Measurements from ENCODE around the gene GPR152.
A peak's percentile ranks its signal among the peaks of the same experiment; 100 is the strongest.

Gene GPR152

GRCh38 chr11:67452141-67452952 is at the start of gene GPR152:
TSS of gene GPR152 (minus strand) at chr11:67452729. CDS start at chr11:67452724, 5 bp downstream.
- no peaks in the 10 kb centered on the region for H3K9me3 ChIP-seq (ENCODE audit: control insufficient read depth, low read length)
- no peak within 1 kb of the TSS for H3K4me3 ChIP-seq (ENCODE audit: low read length)
- no peak within 1 kb of the TSS for H3K9ac ChIP-seq (ENCODE audit: low read length)
- peaks cover 21% of the 10 kb centered on the region for H3K27me3 ChIP-seq (replicated peaks; ENCODE audit: control insufficient read depth, insufficient read depth, low read length)
- no peaks in the 10 kb centered on the region for H3K36me3 ChIP-seq (ENCODE audit: control insufficient read depth, insufficient read depth, low read length, severe bottlenecking)
- DNase-seq (ENCODE audit: low read depth): no peak
- H3K4me1 ChIP-seq (ENCODE audit: control insufficient read depth, insufficient read depth, low read length): no peaks in the 10 kb centered on the region

GRCh38 chr11:67501854-67502253 is 49.3 kb upstream of the GPR152 start:
- Histone ChIP-seq H3K4me1 (ENCODE audit: control insufficient read depth, insufficient read depth, low read length) (peaks cover 18% of the 10 kb centered on the region), H3K9me3 (ENCODE audit: control insufficient read depth, low read length) (no peaks in the 10 kb centered on the region)

GRCh38 chr11:67500831-67501715 is 48.5 kb upstream of the GPR152 start:
- Histone ChIP-seq H3K36me3 (ENCODE audit: control insufficient read depth, insufficient read depth, low read length, severe bottlenecking) (no peaks in the 10 kb centered on the region), H3K4me1 (ENCODE audit: control insufficient read depth, insufficient read depth, low read length) (peaks cover 14% of the 10 kb centered on the region), H3K9me3 (ENCODE audit: control insufficient read depth, low read length) (no peaks in the 10 kb centered on the region), H3K4me3 (ENCODE audit: low read length) (no peak overlapping the region), H3K27me3 (replicated peaks; ENCODE audit: control insufficient read depth, insufficient read depth, low read length) (no peaks in the 10 kb centered on the region), H3K9ac (ENCODE audit: low read length) (no peak overlapping the region)
- DNase-seq (ENCODE audit: low read depth): peak; percentile 15

More at GRCh38 chr11:67501854-67502253, 49.3 kb upstream of the GPR152 start:
- Histone ChIP-seq H3K9ac (ENCODE audit: low read length) (no peak overlapping the region), H3K4me3 (ENCODE audit: low read length) (no peak overlapping the region), H3K36me3 (ENCODE audit: control insufficient read depth, insufficient read depth, low read length, severe bottlenecking) (no peaks in the 10 kb centered on the region), H3K27me3 (replicated peaks; ENCODE audit: control insufficient read depth, insufficient read depth, low read length) (no peaks in the 10 kb centered on the region)
- no peak for DNase-seq (ENCODE audit: low read depth)

- DNase-seq (ENCODE audit: low read depth): no peak
- H3K9me3 ChIP-seq (ENCODE audit: control insufficient read depth, low read length): no peaks in the 10 kb centered on the region
- peaks cover 8% of the 10 kb centered on the region for H3K4me1 ChIP-seq (ENCODE audit: control insufficient read depth, insufficient read depth, low read length)
- H3K36me3 ChIP-seq (ENCODE audit: control insufficient read depth, insufficient read depth, low read length, severe bottlenecking): peaks cover 3% of the 10 kb centered on the region
- no peaks in the 10 kb centered on the region for H3K27me3 ChIP-seq (replicated peaks; ENCODE audit: control insufficient read depth, insufficient read depth, low read length)
- no peak overlapping the region for H3K9ac ChIP-seq (ENCODE audit: low read length)
- H3K4me3 ChIP-seq (ENCODE audit: low read length): no peak overlapping the region
Observed at GRCh38 chr11:67500484-67500821, 47.9 kb upstream of the GPR152 start.

- Histone ChIP-seq H3K9me3 (ENCODE audit: control insufficient read depth, low read length) (no peaks in the 10 kb centered on the region), H3K36me3 (ENCODE audit: control insufficient read depth, insufficient read depth, low read length, severe bottlenecking) (peaks cover 3% of the 10 kb centered on the region), H3K4me1 (ENCODE audit: control insufficient read depth, insufficient read depth, low read length) (peaks cover 6% of the 10 kb centered on the region), H3K4me3 (ENCODE audit: low read length) (no peak overlapping the region), H3K9ac (ENCODE audit: low read length) (no peak overlapping the region), H3K27me3 (replicated peaks; ENCODE audit: control insufficient read depth, insufficient read depth, low read length) (no peaks in the 10 kb centered on the region)
- DNase-seq (ENCODE audit: low read depth): no peak
Observed at GRCh38 chr11:67499808-67500483, 47.4 kb upstream of the GPR152 start.

GRCh38 chr11:67498544-67498972 is 46.0 kb upstream of the GPR152 start:
- H3K4me3 ChIP-seq (ENCODE audit: low read length): no peak overlapping the region
- DNase-seq (ENCODE audit: low read depth): no peak
- H3K36me3 ChIP-seq (ENCODE audit: control insufficient read depth, insufficient read depth, low read length, severe bottlenecking): peaks cover 7% of the 10 kb centered on the region
- H3K9ac ChIP-seq (ENCODE audit: low read length): no peak overlapping the region
- H3K9me3 ChIP-seq (ENCODE audit: control insufficient read depth, low read length): no peaks in the 10 kb centered on the region
- H3K4me1 ChIP-seq (ENCODE audit: control insufficient read depth, insufficient read depth, low read length): peaks cover 3% of the 10 kb centered on the region
- no peaks in the 10 kb centered on the region for H3K27me3 ChIP-seq (replicated peaks; ENCODE audit: control insufficient read depth, insufficient read depth, low read length)

- Histone ChIP-seq H3K9ac (ENCODE audit: low read length) (no peak overlapping the region), H3K36me3 (ENCODE audit: control insufficient read depth, insufficient read depth, low read length, severe bottlenecking) (peaks cover 11% of the 10 kb centered on the region), H3K4me1 (ENCODE audit: control insufficient read depth, insufficient read depth, low read length) (peaks cover 3% of the 10 kb centered on the region), H3K9me3 (ENCODE audit: control insufficient read depth, low read length) (no peaks in the 10 kb centered on the region), H3K4me3 (ENCODE audit: low read length) (no peak overlapping the region), H3K27me3 (replicated peaks; ENCODE audit: control insufficient read depth, insufficient read depth, low read length) (no peaks in the 10 kb centered on the region)
- DNase-seq (ENCODE audit: low read depth): no peak
Observed at GRCh38 chr11:67497656-67498291, 45.2 kb upstream of the GPR152 start.

- H3K27me3 ChIP-seq (replicated peaks; ENCODE audit: control insufficient read depth, insufficient read depth, low read length): no peaks in the 10 kb centered on the region
- no peak for DNase-seq (ENCODE audit: low read depth)
- H3K4me1 ChIP-seq (ENCODE audit: control insufficient read depth, insufficient read depth, low read length): peaks cover 2% of the 10 kb centered on the region
- H3K4me3 ChIP-seq (ENCODE audit: low read length): no peak overlapping the region
- no peak overlapping the region for H3K9ac ChIP-seq (ENCODE audit: low read length)
- H3K9me3 ChIP-seq (ENCODE audit: control insufficient read depth, low read length): no peaks in the 10 kb centered on the region
- peaks cover 16% of the 10 kb centered on the region for H3K36me3 ChIP-seq (ENCODE audit: control insufficient read depth, insufficient read depth, low read length, severe bottlenecking)
Observed at GRCh38 chr11:67496113-67496512, 43.6 kb upstream of the GPR152 start.

- H3K4me1 ChIP-seq (ENCODE audit: control insufficient read depth, insufficient read depth, low read length): peaks cover 2% of the 10 kb centered on the region
- no peaks in the 10 kb centered on the region for H3K27me3 ChIP-seq (replicated peaks; ENCODE audit: control insufficient read depth, insufficient read depth, low read length)
- no peak overlapping the region for H3K9ac ChIP-seq (ENCODE audit: low read length)
- no peak overlapping the region for H3K4me3 ChIP-seq (ENCODE audit: low read length)
- H3K36me3 ChIP-seq (ENCODE audit: control insufficient read depth, insufficient read depth, low read length, severe bottlenecking): peaks cover 18% of the 10 kb centered on the region
- no peak for DNase-seq (ENCODE audit: low read depth)
- no peaks in the 10 kb centered on the region for H3K9me3 ChIP-seq (ENCODE audit: control insufficient read depth, low read length)
Observed at GRCh38 chr11:67495234-67496005, 42.9 kb upstream of the GPR152 start.

Data from adipocyte (in vitro differentiated cells).